Ishikawa (cell line): ENCODE measurements around the gene TUBGCP2.

Source experiments
- CEBPB ChIP-seq: IDR thresholded peaks from 2 replicates; pipeline ENCODE4 v1.6.1; 2012
- CREB1 ChIP-seq: IDR thresholded peaks from 2 replicates; pipeline ENCODE4 v1.6.1; 2012; ENCODE audit warnings: low read depth
- EGR1 ChIP-seq: IDR thresholded peaks from 2 replicates; pipeline ENCODE4 v1.6.1; 2012
- EP300 ChIP-seq: IDR thresholded peaks from 2 replicates; pipeline ENCODE4 v1.6.1; 2012; ENCODE audit warnings: borderline replicate concordance
- FOXM1 ChIP-seq: IDR thresholded peaks from 2 replicates; pipeline ENCODE4 v1.6.1; 2012; ENCODE audit warnings: low read depth, borderline replicate concordance
- MAX ChIP-seq: IDR thresholded peaks from 2 replicates; pipeline ENCODE4 v1.6.1; 2012
- NFIC ChIP-seq: IDR thresholded peaks from 2 replicates; pipeline ENCODE4 v1.6.1; 2012
- RAD21 ChIP-seq: IDR thresholded peaks from 2 replicates; pipeline ENCODE4 v1.6.1; 2012; ENCODE audit warnings: low read depth
- TAF1 ChIP-seq: IDR thresholded peaks from 2 replicates; pipeline ENCODE4 v1.6.1; 2012; ENCODE audit warnings: low read depth, mild to moderate bottlenecking
- TCF12 ChIP-seq: IDR thresholded peaks from 2 replicates; pipeline ENCODE4 v1.6.1; 2012; ENCODE audit warnings: low read depth
- TEAD4 ChIP-seq: IDR thresholded peaks from 2 replicates; pipeline ENCODE4 v1.6.1; 2012
- USF1 ChIP-seq: IDR thresholded peaks from 2 replicates; pipeline ENCODE4 v1.6.1; 2012
- YY1 ChIP-seq: IDR thresholded peaks from 2 replicates; pipeline ENCODE4 v1.6.1; 2012; ENCODE audit warnings: low read depth
- ZBTB7A ChIP-seq: IDR thresholded peaks from 2 replicates; pipeline ENCODE4 v1.6.1; 2012; ENCODE audit warnings: low read depth
- TF ChIP-seq, protein P1 (sequence below): IDR thresholded peaks from 2 replicates; pipeline ENCODE4 v1.6.1; 2012; ENCODE audit warnings: low read depth, mild to moderate bottlenecking

The TUBGCP2 gene

GRCh38 chr10:133335246-133336117 lies 26.8 kb upstream of the TUBGCP2 start:
- TF ChIP-seq TAF1: no peak
- no peak for TF ChIP-seq NFIC
- no peak for TF ChIP-seq USF1
- no peak for TF ChIP-seq CEBPB
- TF ChIP-seq ZBTB7A: peak; percentile 99
- TF ChIP-seq TCF12: 0 out of 2 replicates have a peak, but pooled peaks have one; percentile 2
- TF ChIP-seq CREB1: no peak; the same call in 1 of the 2 replicates
- no peak for TF ChIP-seq RAD21
- TF ChIP-seq MAX: no peak
- TF ChIP-seq YY1: 0 out of 2 replicates have a peak, but pooled peaks have one; percentile 5
- TF ChIP-seq EGR1: peak; percentile 65
- TF ChIP-seq TEAD4: peak; percentile 14; the same call in 1 of the 2 replicates
- no peak for TF ChIP-seq FOXM1
- TF ChIP-seq EP300: no peak
- TF ChIP-seq, protein P1, sequence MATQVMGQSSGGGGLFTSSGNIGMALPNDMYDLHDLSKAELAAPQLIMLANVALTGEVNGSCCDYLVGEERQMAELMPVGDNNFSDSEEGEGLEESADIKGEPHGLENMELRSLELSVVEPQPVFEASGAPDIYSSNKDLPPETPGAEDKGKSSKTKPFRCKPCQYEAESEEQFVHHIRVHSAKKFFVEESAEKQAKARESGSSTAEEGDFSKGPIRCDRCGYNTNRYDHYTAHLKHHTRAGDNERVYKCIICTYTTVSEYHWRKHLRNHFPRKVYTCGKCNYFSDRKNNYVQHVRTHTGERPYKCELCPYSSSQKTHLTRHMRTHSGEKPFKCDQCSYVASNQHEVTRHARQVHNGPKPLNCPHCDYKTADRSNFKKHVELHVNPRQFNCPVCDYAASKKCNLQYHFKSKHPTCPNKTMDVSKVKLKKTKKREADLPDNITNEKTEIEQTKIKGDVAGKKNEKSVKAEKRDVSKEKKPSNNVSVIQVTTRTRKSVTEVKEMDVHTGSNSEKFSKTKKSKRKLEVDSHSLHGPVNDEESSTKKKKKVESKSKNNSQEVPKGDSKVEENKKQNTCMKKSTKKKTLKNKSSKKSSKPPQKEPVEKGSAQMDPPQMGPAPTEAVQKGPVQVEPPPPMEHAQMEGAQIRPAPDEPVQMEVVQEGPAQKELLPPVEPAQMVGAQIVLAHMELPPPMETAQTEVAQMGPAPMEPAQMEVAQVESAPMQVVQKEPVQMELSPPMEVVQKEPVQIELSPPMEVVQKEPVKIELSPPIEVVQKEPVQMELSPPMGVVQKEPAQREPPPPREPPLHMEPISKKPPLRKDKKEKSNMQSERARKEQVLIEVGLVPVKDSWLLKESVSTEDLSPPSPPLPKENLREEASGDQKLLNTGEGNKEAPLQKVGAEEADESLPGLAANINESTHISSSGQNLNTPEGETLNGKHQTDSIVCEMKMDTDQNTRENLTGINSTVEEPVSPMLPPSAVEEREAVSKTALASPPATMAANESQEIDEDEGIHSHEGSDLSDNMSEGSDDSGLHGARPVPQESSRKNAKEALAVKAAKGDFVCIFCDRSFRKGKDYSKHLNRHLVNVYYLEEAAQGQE: no peak

GRCh38 chr10:133334503-133335245 lies 26.0 kb upstream of the TUBGCP2 start:
- no peak for TF ChIP-seq RAD21

DNA sequence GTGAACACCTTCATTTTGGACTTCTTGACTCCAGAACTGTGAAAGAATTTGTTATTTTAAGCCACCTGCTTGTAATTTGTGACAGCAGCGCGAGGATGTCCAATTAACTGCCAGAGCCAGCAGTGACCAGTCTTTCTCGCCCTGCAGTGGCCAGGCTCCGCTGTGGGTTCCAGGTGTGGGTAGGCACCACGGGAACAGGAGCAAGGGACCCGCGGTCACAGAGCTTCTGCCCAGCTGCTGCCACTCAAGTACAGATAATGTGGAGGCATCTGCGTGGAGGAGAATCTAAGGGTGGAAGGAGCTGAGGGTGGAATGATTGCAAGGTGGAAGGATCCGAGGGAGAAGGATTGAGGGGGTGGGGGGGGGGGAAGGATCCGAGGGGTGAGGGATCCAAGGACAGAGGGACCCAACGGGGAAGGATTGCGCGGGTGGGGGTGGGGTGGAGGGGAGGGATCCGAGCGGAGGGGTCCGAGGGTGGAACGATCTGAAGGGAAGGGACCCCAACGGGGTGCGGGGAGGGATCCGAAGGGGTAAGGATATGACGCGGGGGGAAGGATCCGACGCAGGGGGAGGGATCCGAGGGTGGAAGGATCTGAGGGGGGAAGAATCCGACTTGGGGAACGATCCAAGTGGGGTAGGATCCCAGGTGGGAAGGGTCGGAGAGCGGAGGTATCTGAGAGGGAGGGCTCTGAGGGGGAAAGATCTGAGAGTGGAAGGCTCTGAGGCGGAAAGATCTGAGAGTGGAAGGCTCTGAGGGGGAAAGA lies 24.4 kb upstream of the TUBGCP2 start:
- TF ChIP-seq TEAD4 (no peak), EP300 (no peak), ZBTB7A (no peak), TCF12 (no peak), EGR1 (no peak), MAX (no peak), CEBPB (no peak), TAF1 (no peak), RAD21 (no peak), USF1 (no peak), NFIC (no peak), FOXM1 (no peak), CREB1 (no peak), YY1 (no peak)
- TF ChIP-seq, protein P1: no peak

GRCh38 chr10:133329491-133330202 lies 21.0 kb upstream of the TUBGCP2 start:
- TF ChIP-seq, protein P1: no peak
- peak; percentile 89 for TF ChIP-seq RAD21
- TF ChIP-seq YY1: no peak
- TF ChIP-seq CREB1: no peak
- TF ChIP-seq TCF12: peak; percentile 71
- peak; percentile 68 for TF ChIP-seq NFIC
- peak; percentile 33; the same call in 1 of the 2 replicates for TF ChIP-seq EP300
- TF ChIP-seq USF1: no peak
- TF ChIP-seq ZBTB7A: peak; percentile 71; the same call in 1 of the 2 replicates
- TF ChIP-seq EGR1: no peak; the same call in 1 of the 2 replicates
- TF ChIP-seq TEAD4: peak; percentile 94
- TF ChIP-seq TAF1: no peak
- TF ChIP-seq MAX: peak; percentile 57; the same call in 1 of the 2 replicates
- TF ChIP-seq CEBPB: no peak
- no peak for TF ChIP-seq FOXM1
